Measurements from ENCODE around the gene PRMT7.

The PRMT7 gene

GRCh38 chr16:68400083-68400923, 89.5 kb downstream of the PRMT7 start:
- no peak for DNase-seq

- no peak for DNase-seq
These were observed 90.2 kb downstream of the PRMT7 start for GRCh38 chr16:68400924-68401460.

- DNase-seq: no peak
These were observed 91.3 kb downstream of the PRMT7 start for GRCh38 chr16:68401871-68402747.

- no peak for DNase-seq
These were observed 91.9 kb downstream of the PRMT7 start for GRCh38 chr16:68402748-68403040.

- DNase-seq: no peak
These were observed 92.4 kb downstream of the PRMT7 start for GRCh38 chr16:68403177-68403576.

- DNase-seq: no peak
These were observed 92.9 kb downstream of the PRMT7 start for GRCh38 chr16:68403704-68404103.

- no peak for DNase-seq
These were observed 94.0 kb downstream of the PRMT7 start for GRCh38 chr16:68404736-68405345.

- peak; percentile 67 for DNase-seq
These were observed 95.8 kb downstream of the PRMT7 start for GRCh38 chr16:68406458-68407152.

All from retina (tissue), 1 donor.